ENCODE data around the gene SCNM1. TPM values are rescaled to one million over a fixed set of nuclear protein-coding genes. Genes with fewer than 3 reads are reported as not detected.
A peak's percentile ranks its signal among the peaks of the same experiment; 100 is the strongest.

Gene SCNM1
- total and polyA plus RNA-seq, 9 of the 15 experiments (the other 6 are each of a cell fraction or from before 2014, with no cell fraction given): 17.2 to 204 (median 63.0) TPM

- peak overlapping the region; percentile 39; the same call in 1 of the 3 replicates for H3K27ac ChIP-seq (ENCODE audit: extremely low read depth, low read depth, low read length)
- BruUV-seq (replicated peaks): no TSS peak
- no peaks in the 10 kb centered on the region for H3K27me3 ChIP-seq (ENCODE audit: control insufficient read depth in 2 of 2, insufficient read depth in 2 of 2, low read length in 2 of 2)
- H2AFZ ChIP-seq (ENCODE audit: low read depth, low read length): peak overlapping the region; percentile 82
- H3K79me2 ChIP-seq (ENCODE audit: control insufficient read depth, insufficient read depth, low read length): no peaks in the 10 kb centered on the region
- H3K36me3 ChIP-seq (ENCODE audit: control insufficient read depth, insufficient read depth, low read length): no peaks in the 10 kb centered on the region
- H4K20me1 ChIP-seq (replicated peaks; ENCODE audit: control insufficient read depth, insufficient read depth, low read length): no peaks in the 10 kb centered on the region; the same call in 1 of the 2 replicates
- peaks cover 20 to 43% of the 10 kb centered on the region in 2 experiments; a peak in 4 of 5 replicates for H3K4me1 ChIP-seq (replicated peaks in 1 of 2; ENCODE audit: control insufficient read depth in 2 of 2, insufficient read depth in 2 of 2, low read length in 2 of 2)
- DNase-seq (ENCODE audit: extremely low read depth in 1 of 4, low spot score in 3 of 4) (peak in 1 of 4 experiments; percentile 43), FAIRE-seq (peak; percentile 55), ATAC-seq (no peak; the same call in 1 of the 3 replicates)
- ChIA-PET CTCF (ENCODE audit: low intra/inter-chr PET ratio) (no interaction called here), POLR2A (interaction anchor here (1.0 kb wide), 1 partner anchor 135 kb away, joined by 4 read pairs; no protein-coding TSS in a partner anchor)
- no peaks in the 10 kb centered on the region for H3K9me1 ChIP-seq (ENCODE audit: control insufficient read depth, insufficient read depth, low read length)
- H3K9me3 ChIP-seq (replicated peaks; ENCODE audit: control insufficient read depth, insufficient read depth, low read depth, low read length): no peaks in the 10 kb centered on the region
- peak overlapping the region; percentile 82 for H3K4me2 ChIP-seq (ENCODE audit: insufficient read depth, low read length)
- in situ Hi-C loops (cut with MboI) (no loop called here), intact Hi-C loops (cut with micrococcal nuclease) (no loop called here)
- WGBS (ENCODE audit: insufficient coverage, low coverage, missing lambda C conversion rate): 11% methylated on average over 7 of the region's 7 CpGs
- H3K9ac ChIP-seq (ENCODE audit: insufficient read depth in 1 of 2, low read depth in 2 of 2, low read length in 2 of 2): peak overlapping the region; percentile 40 to 87
- H3K4me3 ChIP-seq: peak overlapping the region; percentile 59
- TF ChIP-seq COPS2 (conservative IDR thresholded peaks at IDR 0.05) (no peak), KAT7 (CRISPR knock-in tag; IDR thresholded peaks at IDR 0.05; ENCODE audit: borderline replicate concordance) (0 out of 2 replicates have a peak, but pooled peaks have one; percentile 47), NKRF (IDR thresholded peaks at IDR 0.05; ENCODE audit: borderline replicate concordance) (0 out of 2 replicates have a peak, but pooled peaks have one; percentile 20), ZFX (CRISPR knock-in tag; IDR thresholded peaks at IDR 0.05) (0 out of 2 replicates have a peak, but pooled peaks have one; percentile 67), RCOR1 (IDR thresholded peaks at IDR 0.05; ENCODE audit: borderline replicate concordance in 1 of 2, low read depth in 2 of 2, low read length in 2 of 2) (no peak), JUND (IDR thresholded peaks at IDR 0.05; ENCODE audit: borderline replicate concordance, low read depth, low read length) (no peak), JUND (tag; IDR thresholded peaks at IDR 0.05; ENCODE audit: borderline replicate concordance, low read depth, low read length) (no peak), ZBTB2 (IDR thresholded peaks at IDR 0.05) (0 out of 2 replicates have a peak, but pooled peaks have one; percentile 37)
These were observed 18.8 kb upstream of the SCNM1 start for GRCh38 chr1:151147132-151147503.
